HL-60 (cell line): ENCODE results near the gene TMEM63A.

Source experiments
- POLR2AphosphoS5 ChIP-seq: IDR thresholded peaks from 2 replicates; pipeline ENCODE4 v1.6.1; 2012; ENCODE audit warnings: low read depth
- TF ChIP-seq, protein P1 (sequence below): IDR thresholded peaks from one replicate; pipeline ENCODE4 v1.5.1; 2011; ENCODE audit warnings: low read length, control low read depth, inconsistent platforms; ENCODE audit not compliant: insufficient read depth

DNA sequence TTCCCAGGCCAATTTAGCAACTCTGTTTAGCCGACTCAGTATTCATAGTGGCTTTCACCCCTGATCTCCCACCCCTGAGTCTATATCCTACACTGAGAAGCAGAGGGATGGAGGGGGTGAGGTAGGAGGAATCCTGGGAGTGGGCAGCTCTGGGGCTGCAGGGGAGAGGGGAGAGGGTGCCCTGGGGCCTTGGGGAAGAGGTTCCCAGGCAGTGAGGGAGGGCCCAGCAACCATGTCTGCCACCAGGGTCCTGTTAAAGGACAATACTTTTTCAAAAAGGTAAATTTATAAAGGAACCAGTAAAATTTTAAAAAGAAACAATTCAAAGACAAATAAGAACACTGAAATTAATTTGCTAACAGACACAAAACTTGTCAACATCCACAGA lies 42.0 kb downstream of the TMEM63A start:
- TF ChIP-seq POLR2AphosphoS5 = no peak
- TF ChIP-seq, protein P1, sequence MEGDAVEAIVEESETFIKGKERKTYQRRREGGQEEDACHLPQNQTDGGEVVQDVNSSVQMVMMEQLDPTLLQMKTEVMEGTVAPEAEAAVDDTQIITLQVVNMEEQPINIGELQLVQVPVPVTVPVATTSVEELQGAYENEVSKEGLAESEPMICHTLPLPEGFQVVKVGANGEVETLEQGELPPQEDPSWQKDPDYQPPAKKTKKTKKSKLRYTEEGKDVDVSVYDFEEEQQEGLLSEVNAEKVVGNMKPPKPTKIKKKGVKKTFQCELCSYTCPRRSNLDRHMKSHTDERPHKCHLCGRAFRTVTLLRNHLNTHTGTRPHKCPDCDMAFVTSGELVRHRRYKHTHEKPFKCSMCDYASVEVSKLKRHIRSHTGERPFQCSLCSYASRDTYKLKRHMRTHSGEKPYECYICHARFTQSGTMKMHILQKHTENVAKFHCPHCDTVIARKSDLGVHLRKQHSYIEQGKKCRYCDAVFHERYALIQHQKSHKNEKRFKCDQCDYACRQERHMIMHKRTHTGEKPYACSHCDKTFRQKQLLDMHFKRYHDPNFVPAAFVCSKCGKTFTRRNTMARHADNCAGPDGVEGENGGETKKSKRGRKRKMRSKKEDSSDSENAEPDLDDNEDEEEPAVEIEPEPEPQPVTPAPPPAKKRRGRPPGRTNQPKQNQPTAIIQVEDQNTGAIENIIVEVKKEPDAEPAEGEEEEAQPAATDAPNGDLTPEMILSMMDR = no peak
